ENCODE results near the gene NKTR.

Gene NKTR

GRCh38 chr3:42681361-42682038 is 81.0 kb downstream of the NKTR start:
- no peak for DNase-seq (ENCODE audit: low spot score)

DNA sequence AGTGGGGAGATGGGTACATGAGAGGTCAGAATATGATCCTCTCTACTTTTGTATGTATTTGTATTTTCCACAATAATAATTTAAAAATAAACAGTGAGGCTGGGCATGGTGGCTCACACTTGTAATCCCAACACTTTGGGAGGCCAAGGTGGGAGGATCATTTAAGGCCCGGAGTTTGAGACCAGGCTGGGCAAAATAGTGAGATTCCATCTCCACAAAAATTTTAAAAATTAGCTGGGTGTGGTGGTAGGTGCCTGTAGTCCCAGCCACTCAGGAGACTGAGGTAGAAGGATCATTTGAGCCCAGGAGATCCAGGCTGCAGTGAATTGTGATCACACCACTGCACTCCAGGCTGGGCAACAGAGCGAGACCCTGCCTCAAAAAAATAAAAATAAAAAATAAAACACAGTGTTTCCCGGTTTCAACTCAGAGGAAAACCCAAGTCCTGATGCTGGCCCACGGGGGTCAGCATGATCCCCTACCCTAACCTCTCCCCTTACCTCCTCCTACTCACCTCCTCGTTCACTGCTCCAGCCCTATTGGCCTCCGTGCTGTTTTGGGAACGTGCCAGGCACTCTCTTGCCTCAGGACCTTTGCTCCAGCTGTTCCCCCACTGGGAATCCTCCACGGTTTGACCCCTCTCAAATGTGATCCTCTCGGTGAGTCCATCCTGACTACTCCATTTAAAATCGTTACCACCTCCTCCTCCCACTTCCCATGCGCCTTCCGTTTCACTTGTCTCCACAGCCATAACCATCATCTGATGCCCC is 82.0 kb downstream of the NKTR start:
- no peak for DNase-seq (ENCODE audit: low spot score)

DNA sequence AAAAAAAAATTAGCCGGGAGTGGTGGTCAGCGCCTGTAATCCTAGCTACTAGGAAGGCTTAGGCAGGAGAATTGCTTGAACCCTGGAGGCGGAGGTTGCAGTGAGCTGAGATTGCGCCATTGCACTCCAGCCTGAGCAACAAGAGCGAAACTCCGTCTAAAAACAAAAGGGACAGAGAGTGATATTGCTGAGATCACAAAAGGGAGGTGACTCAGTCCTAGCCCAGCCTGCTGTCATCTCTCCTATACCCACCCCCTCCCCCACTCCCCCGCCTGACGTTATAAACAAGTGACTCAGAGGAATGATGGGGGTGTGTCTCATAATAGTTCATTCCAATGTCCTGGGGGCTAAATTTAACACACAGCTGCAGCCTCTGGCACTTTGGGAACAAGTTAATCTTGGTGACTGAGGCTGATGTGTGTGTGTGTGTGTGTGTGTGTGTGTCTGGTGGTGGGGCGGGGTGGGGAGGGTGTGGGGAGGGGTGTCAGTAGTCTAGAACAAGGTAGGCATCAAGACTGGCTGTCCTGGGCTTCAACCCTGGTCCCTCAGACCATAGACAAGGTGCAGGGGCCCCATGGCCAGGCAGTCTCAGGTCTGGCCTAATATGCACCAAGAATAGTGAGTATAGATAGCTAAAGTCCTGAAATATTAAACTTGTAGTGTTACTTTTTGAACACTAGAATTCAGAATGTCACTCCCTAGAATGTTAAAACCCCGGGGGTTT is 83.6 kb downstream of the NKTR start:
- no peak for DNase-seq (ENCODE audit: low spot score)

DNA sequence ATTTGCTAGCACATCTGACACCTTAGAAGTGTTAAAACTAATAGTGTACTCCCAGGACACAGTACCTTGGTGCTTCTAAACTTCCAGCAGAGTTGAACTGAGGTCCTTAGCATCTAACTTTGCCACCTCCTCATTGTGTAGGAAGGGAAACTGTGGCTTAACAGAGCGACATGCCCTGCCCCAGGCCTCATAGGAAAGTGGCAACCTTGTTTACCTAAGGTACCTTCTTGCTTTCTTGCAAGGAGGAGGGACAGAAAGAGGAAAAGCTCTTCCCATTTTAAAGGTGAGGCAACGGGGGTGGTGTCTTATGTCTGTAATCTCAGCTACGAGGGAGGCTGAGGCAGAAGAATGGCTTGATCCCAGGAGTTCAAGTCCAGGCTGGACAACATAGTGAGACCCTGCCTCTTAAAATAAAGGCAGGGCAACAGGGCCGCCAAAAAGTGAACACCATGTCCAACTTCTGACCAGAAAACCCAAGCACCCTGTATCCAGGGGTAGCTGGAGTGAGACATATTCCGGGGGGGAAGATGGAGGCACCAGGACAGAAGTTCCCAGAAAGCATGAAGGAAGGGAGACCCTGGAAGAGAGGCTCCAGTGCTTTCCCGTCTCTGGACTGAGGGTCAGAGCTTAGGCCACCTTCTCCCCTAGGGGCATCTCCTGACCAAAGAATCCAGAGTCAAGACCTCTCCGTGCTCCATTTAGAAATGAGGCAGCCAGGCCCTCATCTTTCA is 84.3 kb downstream of the NKTR start:
- DNase-seq (ENCODE audit: low spot score) = no peak

- DNase-seq (ENCODE audit: low spot score) = no peak
Observed at GRCh38 chr3:42685363-42685881, 84.9 kb downstream of the NKTR start, which contains the start of gene KLHL40. KLHL40 (plus strand) TSS chr3:42685537; CDS start chr3:42685619, 82 bp downstream.

- no peak for DNase-seq (ENCODE audit: low spot score)
Observed at GRCh38 chr3:42685891-42686820, 85.7 kb downstream of the NKTR start.

- DNase-seq (ENCODE audit: low spot score) = no peak
Observed at GRCh38 chr3:42686832-42687650, 86.6 kb downstream of the NKTR start.

DNA sequence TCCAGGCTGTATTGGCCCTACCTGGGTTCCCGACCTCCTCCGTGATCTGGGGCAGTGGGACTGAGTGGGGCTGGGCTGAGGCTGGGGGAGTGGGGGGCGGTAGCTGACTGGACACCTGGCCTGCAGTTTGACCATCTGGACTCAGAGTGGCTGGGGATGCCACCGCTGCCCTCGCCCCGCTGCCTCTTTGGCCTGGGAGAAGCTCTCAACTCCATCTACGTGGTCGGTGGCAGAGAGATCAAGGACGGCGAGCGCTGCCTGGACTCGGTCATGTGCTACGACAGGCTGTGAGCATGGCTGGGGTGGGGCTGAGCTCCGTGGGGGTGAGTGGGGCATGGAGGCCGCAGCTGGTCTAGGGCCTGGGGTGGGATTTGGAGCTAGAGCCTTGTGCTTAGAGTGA is 87.5 kb downstream of the NKTR start:
- DNase-seq (ENCODE audit: low spot score) = no peak

DNA sequence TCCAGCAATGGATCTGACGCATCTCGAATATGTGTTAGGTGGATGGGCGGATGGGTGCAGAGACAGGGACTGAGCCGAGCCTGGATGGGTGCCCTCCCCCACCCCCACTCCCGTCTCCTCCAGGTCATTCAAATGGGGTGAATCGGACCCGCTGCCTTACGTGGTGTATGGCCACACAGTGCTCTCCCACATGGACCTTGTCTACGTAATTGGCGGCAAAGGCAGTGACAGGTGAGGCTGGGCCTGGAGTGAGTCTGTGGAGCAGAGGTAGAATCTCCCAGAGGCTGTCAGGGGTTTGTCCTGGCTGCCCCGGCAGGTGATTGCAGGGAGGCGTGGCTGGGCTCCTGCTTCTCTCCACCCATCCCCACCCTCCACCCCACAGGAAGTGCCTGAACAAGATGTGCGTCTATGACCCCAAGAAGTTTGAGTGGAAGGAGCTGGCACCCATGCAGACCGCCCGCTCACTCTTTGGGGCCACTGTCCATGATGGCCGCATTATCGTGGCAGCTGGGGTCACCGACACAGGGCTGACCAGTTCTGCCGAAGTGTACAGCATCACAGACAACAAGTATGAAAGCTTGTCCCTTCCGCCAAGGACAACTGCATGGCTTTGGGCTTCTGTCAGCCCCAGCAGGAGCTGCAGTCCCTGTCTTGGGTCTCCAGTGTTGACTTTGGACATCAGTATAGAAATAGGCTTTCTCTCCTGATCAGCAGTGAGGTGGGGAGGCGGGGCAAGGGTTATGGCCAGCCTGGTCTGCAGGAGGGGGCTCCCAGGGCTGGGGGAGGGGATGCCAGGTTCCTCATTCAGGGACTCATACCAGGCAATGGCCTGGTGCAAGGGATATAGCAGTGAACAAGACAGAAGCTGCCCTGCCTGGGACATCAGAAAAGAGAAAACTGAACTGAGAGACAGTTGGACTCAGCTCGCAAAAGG is 88.3 kb downstream of the NKTR start:
- DNase-seq (ENCODE audit: low spot score) = no peak

DNA sequence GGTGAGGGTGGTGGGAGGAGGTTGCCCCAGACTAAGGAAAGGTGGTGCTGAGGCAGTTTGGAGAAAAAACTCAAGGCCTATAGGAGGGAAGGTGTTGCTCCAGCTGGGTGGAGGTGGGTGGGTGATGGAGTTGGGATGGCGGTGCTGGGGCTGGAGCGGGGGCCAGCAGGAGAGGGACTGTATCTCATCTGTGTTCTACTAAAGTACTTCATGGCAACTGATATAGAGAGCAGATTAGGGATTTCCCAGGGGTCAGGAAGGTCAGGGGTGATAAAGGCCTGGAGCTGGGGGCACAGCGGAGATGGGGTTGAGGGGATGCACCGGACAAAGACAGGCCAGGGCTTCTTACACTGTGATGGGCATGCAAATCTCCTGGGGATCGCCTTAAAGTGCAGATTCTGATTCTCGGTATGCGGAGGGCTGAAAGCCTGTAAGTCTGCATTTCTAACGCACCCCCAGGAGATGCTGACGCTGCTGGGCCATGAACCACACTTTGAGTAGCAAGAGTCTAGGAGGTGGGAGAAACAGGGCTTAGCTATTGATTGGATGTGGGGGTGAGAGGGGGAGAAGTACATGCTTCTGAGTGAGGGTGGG is 89.0 kb downstream of the NKTR start:
- no peak for DNase-seq (ENCODE audit: low spot score)

- DNase-seq (ENCODE audit: low spot score) = no peak
Observed at GRCh38 chr3:42690191-42690590, 89.7 kb downstream of the NKTR start.

- no peak for DNase-seq (ENCODE audit: low spot score)
Observed at GRCh38 chr3:42690766-42691680, 90.5 kb downstream of the NKTR start.

GRCh38 chr3:42691816-42692666 is 91.6 kb downstream of the NKTR start:
- DNase-seq (ENCODE audit: low spot score) = peak; percentile 54

GRCh38 chr3:42692667-42693529 is 92.4 kb downstream of the NKTR start:
- peak; percentile 44 for DNase-seq (ENCODE audit: low spot score)

GRCh38 chr3:42693530-42693930 is 93.0 kb downstream of the NKTR start:
- peak; percentile 55 for DNase-seq (ENCODE audit: low spot score)
